Tibial nerve (tissue), 4 donors: ENCODE results near the gene GSG1L. TPM values are rescaled to one million over a fixed set of nuclear protein-coding genes. Genes with fewer than 3 reads are reported as not detected.

Source experiments
- DNase-seq, 2 donors: peaks; one replicate each; pipeline ENCODE4 v3.0.0-alpha.2; 2019; ENCODE audit warnings: low spot score in 2 of 2
- H3K27ac ChIP-seq, 4 donors: fragments of 200-600 bp; sonication (generic) in 3 of 4; one replicate each; pipeline ENCODE4 v1.5.1; 2017 to 2019; ENCODE audit warnings: mild to moderate bottlenecking in 1 of 4
- H3K27me3 ChIP-seq, 2 donors: fragments of 200-600 bp; sonication (generic) in 1 of 2; one replicate each; pipeline versions ENCODE4 v1.5.1 to v1.6.0; 2017 to 2019
- H3K36me3 ChIP-seq, 3 donors: fragments of 200-600 bp; sonication (generic); one replicate each; pipeline ENCODE4 v1.5.1; 2018 to 2019
- H3K4me1 ChIP-seq, 4 donors: fragments of 200-600 bp; sonication (generic) in 3 of 4; one replicate each; pipeline ENCODE4 v1.5.1; 2017 to 2019
- H3K4me3 ChIP-seq, 4 donors: fragments of 200-600 bp; sonication (generic) in 3 of 4; one replicate each; pipeline ENCODE4 v1.5.1; 2017 to 2019; ENCODE audit warnings: mild to moderate bottlenecking in 1 of 4, moderate library complexity in 1 of 4
- H3K9me3 ChIP-seq, 4 donors: fragments of 200-600 bp; sonication (generic) in 3 of 4; one replicate each; pipeline ENCODE4 v1.5.1; 2017 to 2019
- CTCF ChIP-seq, 5 experiments: fragments of 200-600 bp in 3 of 5; fragments of 450-650 bp in 2 of 5; sonication (generic) in 3 of 5; IDR thresholded peaks; one replicate each; pipeline ENCODE4 v1.5.1; 2016 to 2019; ENCODE audit warnings: antibody characterized with exemption in 5 of 5, mild to moderate bottlenecking in 3 of 5, moderate library complexity in 2 of 5
- EP300 ChIP-seq, 2 donors: sonication (generic); formaldehyde crosslinking; IDR thresholded peaks; one replicate each; pipeline ENCODE4 v1.6.1; 2017; ENCODE audit warnings: antibody characterized with exemption in 2 of 2, mild to moderate bottlenecking in 1 of 2
- POLR2A ChIP-seq, 2 donors: fragments of 450-650 bp; IDR thresholded peaks; one replicate each; pipeline ENCODE4 v1.6.1; 2017; ENCODE audit warnings: antibody characterized with exemption in 2 of 2, mild to moderate bottlenecking in 2 of 2, moderate library complexity in 2 of 2
- WGBS, 2 donors: methylation state at CpG; one replicate each; pipeline ENCODE4 v1.1.5; 2018; 5-methylcytosine and 5-hydroxymethylcytosine counted together
- total RNA-seq, 4 donors: library from RNA; depleted of rRNA; stranded (reverse); fragments of >200 nt; gene quantifications; one replicate each; pipeline ENCODE4 v1.1.0, GENCODE V29; 2016

Gene GSG1L
- total RNA-seq, 4 donors from 2014 or later: not detected

GRCh38 chr16:27963471-27963965 is 100.0 kb downstream of the GSG1L start:
- TF ChIP-seq CTCF (IDR thresholded peaks at IDR 0.05) (no peak), EP300 (IDR thresholded peaks at IDR 0.05) (no peak), POLR2A (IDR thresholded peaks at IDR 0.05) (no peak)
- no peaks in the 10 kb centered on the region for H3K27me3 ChIP-seq
- WGBS, 2 donors: 81 to 86% methylated on average over 7 of the region's 7 CpGs

GRCh38 chr16:27962197-27962596 is 101.3 kb downstream of the GSG1L start:
- Histone ChIP-seq H3K4me3 (no peak overlapping the region), H3K36me3 (no peaks in the 10 kb centered on the region), H3K27me3 (no peaks in the 10 kb centered on the region), H3K27ac (no peak overlapping the region), H3K4me1 (no peaks in the 10 kb centered on the region), H3K9me3 (peaks cover 0 to 19% (median 0%) of the 10 kb centered on the region in 4 donors)
- TF ChIP-seq EP300 (IDR thresholded peaks at IDR 0.05) (no peak), CTCF (IDR thresholded peaks at IDR 0.05) (no peak), POLR2A (IDR thresholded peaks at IDR 0.05) (no peak)
- DNase-seq: no peak

More at GRCh38 chr16:27963471-27963965, 100.0 kb downstream of the GSG1L start:
- Histone ChIP-seq H3K4me3 (no peak overlapping the region), H3K4me1 (no peaks in the 10 kb centered on the region), H3K9me3 (peaks cover 0 to 13% (median 0%) of the 10 kb centered on the region in 4 donors), H3K27ac (no peak overlapping the region), H3K36me3 (no peaks in the 10 kb centered on the region)
- no peak for DNase-seq

GRCh38 chr16:27961296-27961620 is 102.3 kb downstream of the GSG1L start:
- 88 to 94% methylated on average over 3 of the region's 3 CpGs for WGBS, 2 donors
- no peaks in the 10 kb centered on the region for H3K4me1 ChIP-seq
- no peaks in the 10 kb centered on the region for H3K27me3 ChIP-seq
- H3K9me3 ChIP-seq: peaks cover 0 to 28% (median 0%) of the 10 kb centered on the region in 4 donors
- H3K27ac ChIP-seq: no peak overlapping the region
- TF ChIP-seq CTCF (IDR thresholded peaks at IDR 0.05) (no peak), EP300 (IDR thresholded peaks at IDR 0.05) (no peak), POLR2A (IDR thresholded peaks at IDR 0.05) (no peak)
- H3K36me3 ChIP-seq: no peaks in the 10 kb centered on the region
- no peak for DNase-seq
- no peak overlapping the region for H3K4me3 ChIP-seq

- Histone ChIP-seq H3K36me3 (no peaks in the 10 kb centered on the region), H3K4me3 (no peak overlapping the region), H3K9me3 (peaks cover 0 to 33% (median 0%) of the 10 kb centered on the region in 4 donors), H3K27me3 (no peaks in the 10 kb centered on the region), H3K4me1 (no peaks in the 10 kb centered on the region), H3K27ac (no peak overlapping the region)
- no peak for DNase-seq
- no peak for TF ChIP-seq EP300 (IDR thresholded peaks at IDR 0.05)
- 84 to 86% methylated on average over 17 of the region's 17 CpGs for WGBS, 2 donors
These were observed 102.8 kb downstream of the GSG1L start for GRCh38 chr16:27960619-27961295.

- H3K9me3 ChIP-seq: peaks cover 0 to 41% (median 0%) of the 10 kb centered on the region in 4 donors
- no peaks in the 10 kb centered on the region for H3K36me3 ChIP-seq
- no peaks in the 10 kb centered on the region for H3K4me1 ChIP-seq
- no peak for TF ChIP-seq CTCF (IDR thresholded peaks at IDR 0.05)
- no peak for TF ChIP-seq EP300 (IDR thresholded peaks at IDR 0.05)
- no peak for TF ChIP-seq POLR2A (IDR thresholded peaks at IDR 0.05)
- WGBS, 2 donors: 33 to 60% methylated on average over 4 of the region's 4 CpGs
- no peak overlapping the region for H3K4me3 ChIP-seq
- DNase-seq: no peak
- H3K27me3 ChIP-seq: no peaks in the 10 kb centered on the region
- H3K27ac ChIP-seq: no peak overlapping the region
These were observed 103.6 kb downstream of the GSG1L start for GRCh38 chr16:27959914-27960313.
